Kidney capillary endothelial cell (primary cell): ENCODE results near the gene PPP3CA.

Experiments
- DNase-seq: peaks from one replicate; pipeline ENCODE4 v3.0.0-alpha.2; 2018; ENCODE audit warnings: low spot score

The PPP3CA gene

DNA sequence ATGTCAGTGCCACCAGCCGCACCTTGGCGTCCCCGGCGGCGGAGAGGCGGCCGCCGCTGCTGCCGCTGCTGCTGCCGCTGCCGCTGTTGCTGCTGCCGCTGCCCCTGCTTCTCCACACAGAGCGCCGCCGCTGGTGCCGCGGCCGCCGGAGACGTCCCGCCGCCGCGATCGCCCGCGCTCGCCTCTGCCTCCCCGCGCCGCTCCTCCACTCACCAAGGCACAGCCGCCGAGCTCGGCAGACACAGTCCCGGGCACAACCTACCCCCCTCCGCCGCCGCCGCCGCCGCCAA, at the start of gene PPP3CA:
PPP3CA (minus strand) TSS at position 260 of the 290 bp plus-strand sequence.
- no peak for DNase-seq

DNA sequence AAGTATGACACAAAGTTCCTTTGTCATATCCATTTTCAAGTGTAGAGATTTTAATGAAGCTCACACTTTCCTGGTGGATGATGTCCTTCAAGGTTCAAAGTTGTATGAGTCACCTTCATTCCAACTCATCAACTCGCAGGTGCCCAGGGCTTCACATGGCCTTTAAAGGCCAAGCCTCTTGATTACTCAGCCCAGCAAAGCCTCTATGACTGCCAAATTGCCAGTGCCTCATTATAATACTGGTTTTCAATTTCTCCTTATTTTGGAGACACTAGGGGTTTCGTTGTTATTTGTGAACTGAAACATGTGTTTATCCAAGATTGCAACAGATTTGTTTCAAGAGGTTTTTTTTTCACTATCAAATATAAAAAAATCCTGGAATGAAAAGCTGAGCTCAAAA, 45.9 kb upstream of the PPP3CA start:
- DNase-seq = no peak

DNA sequence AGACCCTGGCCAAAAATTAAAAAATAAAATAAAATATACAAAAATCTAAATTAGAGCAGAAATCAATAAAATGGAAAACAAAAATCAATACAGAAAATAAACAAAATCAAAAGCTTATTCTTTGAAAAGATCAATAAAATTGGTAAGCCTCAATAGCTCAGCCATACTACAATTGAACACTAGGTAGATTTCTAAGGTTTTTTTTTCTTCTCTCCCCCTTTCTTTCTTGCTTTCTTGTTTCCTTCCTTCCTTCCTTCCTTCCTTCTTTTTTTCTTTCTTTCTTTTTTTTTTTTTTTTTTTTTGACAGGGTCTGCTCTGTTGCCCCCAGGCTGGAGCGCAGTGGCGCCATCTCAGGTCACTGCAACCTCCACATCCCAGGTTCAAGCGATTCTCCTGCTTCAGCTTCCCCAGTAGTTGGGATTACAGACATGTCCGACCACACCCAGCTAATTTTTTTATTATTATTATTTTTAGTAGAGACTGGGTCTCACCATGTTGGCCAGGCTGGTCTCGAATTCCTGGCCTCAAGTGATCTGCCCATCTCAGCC, 23.4 kb upstream of the PPP3CA start:
- DNase-seq = no peak

DNA sequence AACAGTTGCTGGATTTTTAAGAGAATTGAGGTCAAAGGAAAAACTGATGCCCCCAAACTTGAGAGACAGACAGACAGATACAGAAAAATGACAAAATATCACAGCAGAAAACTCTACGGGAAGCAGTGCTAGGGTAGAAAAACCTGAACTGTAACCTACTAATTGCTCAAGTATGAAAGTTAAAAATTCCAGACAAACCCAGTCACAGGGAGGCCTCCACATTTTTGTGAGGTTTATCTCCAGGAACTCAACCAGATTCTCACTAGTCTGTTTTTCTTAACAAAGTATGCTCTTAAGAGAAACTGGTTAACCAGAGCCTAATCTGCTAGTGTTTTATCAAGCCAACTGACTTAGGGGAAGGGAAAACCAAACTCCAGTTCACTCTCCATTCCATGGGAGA, 19.9 kb upstream of the PPP3CA start:
- DNase-seq = no peak

DNA sequence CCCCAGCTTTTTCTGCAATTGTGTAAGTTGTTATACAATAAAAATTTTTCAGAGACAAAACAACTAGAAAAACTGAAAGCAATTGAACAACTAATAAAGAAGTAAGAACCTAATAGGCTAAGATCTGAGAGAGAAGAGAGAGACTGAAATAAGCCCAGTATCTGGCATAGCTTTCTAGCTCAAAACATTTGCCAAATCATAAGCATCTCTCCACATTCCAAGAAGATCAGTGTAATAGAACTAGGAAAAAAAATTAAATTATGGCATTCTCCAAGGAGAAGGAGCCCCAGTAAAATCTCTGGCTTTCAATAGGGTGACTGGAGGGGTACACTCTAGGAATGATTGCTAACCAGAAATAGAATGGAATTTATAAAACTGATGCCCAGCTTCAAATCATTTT, 19.0 kb upstream of the PPP3CA start:
- no peak for DNase-seq

DNA sequence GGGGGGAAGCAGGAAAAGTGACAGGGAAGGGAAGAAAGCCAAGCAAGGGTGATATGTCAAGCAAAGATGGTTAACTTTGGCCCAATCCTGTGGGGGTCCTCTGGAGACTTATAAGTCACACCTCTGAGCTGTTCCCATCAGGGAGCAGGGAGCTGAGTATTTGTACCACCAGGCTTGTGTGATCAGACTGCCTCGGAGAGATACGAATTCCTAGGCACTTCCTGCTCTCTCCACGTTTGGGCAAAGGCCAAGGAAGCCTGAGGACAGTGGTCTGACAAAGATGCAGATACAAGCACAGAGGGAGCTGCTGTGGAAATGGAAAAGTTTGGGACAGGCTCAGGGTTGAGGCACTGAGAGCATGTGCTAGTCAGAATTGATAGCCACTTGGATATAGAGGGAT, 10.4 kb upstream of the PPP3CA start:
- DNase-seq = no peak

DNA sequence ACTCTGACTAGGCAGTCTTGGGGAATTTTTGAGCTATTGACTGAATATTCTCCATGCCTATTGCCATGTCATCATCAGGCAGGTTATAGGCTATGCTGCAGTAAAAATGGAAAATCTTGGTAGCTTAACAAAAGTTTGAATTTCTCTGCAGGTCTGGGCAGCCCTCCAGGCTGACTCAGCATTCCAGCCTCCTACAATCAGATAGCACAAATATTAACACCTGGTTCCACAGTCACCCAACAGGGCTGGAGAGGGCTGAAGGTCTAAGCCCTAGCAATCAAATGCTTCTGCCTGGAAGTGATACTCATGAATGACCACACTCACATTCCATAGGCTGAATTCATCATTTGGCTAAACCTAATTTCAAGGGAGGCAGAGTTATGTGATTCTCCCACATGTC, 9.6 kb upstream of the PPP3CA start:
- peak; percentile 26 for DNase-seq

DNA sequence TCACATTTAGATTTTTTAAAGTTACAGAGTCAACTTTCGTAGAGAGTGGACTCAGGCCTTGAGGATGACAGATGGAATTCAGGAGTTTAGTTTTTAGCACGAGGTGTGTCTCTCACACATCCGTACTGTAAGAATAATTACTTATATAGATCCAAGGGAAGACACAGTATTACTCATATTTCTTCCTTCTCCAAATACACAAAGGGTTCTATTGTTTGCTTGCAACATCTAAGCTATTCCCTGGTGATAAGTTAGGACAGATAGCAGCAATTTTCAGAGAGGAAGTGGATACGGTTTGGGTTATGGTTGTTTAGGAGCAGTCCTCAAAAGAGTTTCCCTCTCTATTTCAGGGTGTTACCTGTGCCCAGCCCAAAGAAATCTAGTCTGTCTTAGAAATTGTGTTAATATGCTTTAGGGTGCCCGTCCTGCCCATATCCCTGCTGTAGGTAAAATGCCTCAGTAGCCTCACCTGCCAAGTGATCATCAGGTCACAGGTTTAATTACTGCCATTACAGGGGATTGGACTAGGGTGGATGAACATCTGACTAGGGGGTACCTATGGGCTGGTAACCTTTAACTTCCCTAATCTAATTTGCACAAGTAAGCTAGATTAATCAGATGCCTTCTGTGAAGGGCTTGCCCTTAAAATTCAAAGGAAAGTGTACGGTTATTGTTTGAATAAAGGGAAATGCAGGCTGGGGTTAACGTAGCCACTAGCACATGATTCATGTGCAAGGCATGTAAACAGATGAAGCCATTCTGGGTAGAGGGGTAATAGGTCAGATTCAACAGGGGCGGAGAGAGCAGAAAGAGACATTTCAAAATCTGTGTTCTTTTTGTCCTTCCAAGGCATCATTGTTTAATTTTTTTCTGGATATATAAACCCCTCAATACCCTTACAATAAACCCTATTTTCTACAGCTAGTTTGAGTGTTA, 8.7 kb upstream of the PPP3CA start:
- peak; percentile 60 for DNase-seq

DNA sequence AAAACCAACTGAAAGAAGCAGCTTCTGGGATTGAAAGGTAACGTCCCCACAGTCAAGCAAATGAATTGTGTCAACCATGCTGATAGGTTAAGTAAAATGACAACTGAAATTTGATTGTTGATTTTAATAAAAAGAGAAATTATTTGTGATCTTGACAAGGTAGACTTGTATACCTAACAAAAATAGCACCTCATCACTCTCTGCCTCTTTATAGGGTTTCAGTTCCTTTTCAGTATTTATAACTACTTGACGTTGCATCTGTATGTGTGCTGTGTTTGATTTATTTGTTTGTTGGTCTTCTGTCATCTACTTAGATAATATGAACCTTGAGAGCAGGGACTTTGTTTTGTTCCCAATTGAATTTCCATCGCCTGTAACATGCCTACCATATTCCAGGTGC, 7.9 kb upstream of the PPP3CA start:
- no peak for DNase-seq

DNA sequence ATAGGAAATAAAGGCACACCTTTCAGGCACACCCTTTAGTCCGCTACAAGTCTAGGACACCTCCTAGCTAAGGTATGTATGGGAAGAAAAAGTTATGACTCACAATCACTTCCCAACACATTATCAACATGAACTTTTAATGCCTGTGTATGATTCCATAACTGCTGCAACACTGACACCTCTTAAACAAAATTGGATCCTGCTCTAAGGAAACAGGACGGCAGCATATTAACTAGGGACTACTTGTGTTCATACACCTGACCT, 2.4 kb upstream of the PPP3CA start:
- no peak for DNase-seq

DNA sequence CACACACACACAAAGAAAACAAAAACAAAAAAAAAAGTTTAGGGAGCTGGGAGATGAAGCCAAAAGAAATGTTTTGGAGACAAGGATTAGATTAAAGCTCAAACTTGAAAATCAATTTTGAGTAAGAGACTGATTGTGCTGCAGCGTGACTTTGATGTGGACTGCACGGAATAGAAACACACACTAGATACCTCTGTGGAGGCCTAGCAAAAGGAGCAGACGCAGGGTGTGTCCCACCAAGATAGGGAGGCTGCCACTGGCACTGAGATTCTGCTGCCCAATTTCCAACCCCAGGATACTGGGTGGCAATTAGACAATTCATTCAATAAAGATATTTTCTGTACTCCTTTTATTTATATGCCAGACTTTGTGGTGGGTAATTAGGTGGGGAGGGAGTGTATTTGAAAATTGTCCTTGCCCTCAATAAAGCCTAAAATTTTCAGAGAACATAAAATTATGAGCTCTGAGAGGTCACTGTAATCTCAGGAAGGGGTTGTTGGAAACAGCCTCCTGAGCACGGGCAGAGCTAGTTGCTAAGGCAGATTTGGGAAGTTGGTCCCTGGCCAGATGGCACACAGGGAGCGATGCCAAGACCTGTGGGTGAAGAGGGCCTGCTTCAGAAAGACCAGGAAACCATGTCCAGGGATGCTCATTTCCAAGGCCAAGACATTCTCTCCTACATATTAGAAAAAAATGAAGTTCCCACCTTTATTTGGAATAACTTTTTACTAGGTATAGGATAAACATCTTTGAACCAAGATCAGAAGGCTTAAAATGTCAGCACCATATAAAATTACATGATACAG, 1.9 kb upstream of the PPP3CA start:
- no peak for DNase-seq

DNA sequence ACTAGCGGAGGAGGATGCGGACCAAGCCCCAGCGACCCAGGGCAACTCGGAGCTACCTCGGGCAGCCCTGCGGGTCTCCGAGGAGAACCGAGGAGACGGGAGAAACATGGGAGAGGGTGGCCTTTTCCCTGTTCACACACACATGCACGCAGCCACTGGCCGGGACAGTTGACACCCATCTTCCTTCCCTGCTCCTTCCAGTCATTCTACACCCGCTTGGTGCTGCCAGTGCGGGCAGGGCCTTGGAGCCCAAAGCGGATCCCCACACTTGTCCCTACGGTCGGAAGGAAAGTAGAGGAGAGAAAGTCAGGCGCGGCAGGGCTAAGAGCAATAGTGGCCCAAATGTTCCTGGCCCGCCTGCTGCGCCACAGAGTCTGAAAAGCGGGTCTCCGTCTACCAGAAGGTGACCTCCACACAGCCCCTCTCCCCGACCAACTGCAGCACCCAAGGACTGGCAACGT, 1.1 kb upstream of the PPP3CA start:
- peak; percentile 20 for DNase-seq

DNA sequence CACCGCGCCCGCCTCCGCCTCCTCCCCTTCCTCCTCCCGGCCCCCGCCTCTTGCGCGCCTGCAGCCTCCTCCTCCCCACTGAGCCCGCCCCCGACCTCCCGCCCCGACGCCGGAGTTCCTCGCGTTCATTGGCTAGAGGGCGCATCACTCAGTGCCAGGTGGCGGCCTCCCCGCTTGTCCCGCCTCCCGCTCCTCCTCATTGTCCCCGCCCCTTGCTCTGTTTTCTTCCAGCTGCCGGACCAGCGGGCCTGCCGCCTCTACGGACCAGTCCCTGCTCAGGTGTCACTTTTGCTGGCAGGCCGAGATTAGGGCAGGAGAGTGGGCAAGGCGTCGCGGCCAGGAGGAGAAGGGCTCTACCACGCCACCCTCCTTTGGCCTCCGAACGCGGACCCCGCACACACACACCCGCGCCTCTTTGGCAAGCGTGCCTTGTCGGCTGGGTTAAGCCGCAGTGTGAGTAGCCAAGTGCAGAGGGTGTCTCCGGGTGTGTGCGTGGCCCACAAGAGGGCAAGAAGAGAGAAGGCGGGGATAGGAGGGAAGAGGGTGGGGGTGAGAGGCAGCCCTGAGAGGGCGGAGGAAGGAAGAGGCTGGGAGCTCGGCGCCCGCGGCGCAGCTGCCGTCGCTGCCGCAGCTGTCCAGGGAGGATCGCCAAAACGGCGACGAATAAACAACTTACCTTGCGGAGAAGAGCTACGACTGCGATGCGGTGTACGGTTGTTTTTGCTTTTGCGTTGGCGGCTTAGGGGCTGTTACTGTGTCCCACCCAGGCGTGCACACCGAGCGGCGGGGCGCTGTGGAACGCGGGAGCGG, 436 bp upstream of the PPP3CA start:
- peak; percentile 93 for DNase-seq

DNA sequence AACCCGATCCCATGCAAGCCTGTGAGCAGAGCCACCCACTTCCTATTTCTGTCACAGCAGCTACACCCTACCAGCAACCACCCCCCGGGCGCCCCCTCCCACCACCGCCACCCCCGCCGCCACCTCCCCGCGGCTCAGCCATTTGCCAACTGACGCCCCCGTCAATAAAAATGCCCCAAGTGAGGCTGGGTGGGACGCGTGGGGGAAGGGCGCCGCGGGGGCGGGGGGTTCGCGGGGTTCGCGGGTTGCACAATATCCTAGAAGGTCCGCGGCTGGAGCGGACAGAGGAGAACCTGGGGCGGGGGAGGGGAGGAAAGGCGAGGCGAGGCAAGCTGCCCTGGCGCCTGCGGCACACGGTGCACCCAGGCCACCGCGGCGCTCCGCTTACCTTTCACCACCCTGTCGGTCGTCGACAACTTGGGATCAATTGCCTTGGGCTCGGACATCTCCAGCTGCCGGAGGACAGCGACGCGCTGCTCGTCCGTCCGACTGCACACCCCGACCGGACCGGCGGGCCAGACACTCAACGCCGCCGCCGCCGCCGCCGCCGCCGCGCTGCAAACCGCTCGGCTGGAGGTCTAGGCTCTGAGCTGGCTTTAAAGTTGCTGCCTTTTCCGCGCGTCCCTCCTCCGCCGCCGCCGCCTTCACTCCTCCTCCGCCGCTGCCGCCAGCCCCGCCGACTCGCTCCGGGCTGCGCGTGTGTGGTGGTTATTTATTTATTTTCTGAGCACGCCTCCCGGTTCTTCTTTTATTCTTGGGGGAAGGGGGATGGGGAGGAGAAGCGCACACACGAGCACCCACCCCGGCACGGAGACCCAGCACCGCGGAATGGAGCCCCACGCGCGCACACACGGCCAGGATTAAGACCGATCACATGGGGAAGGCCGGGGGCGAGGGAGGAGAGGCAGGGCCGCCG, 717 bp downstream of the PPP3CA start:
- DNase-seq = peak; percentile 35

DNA sequence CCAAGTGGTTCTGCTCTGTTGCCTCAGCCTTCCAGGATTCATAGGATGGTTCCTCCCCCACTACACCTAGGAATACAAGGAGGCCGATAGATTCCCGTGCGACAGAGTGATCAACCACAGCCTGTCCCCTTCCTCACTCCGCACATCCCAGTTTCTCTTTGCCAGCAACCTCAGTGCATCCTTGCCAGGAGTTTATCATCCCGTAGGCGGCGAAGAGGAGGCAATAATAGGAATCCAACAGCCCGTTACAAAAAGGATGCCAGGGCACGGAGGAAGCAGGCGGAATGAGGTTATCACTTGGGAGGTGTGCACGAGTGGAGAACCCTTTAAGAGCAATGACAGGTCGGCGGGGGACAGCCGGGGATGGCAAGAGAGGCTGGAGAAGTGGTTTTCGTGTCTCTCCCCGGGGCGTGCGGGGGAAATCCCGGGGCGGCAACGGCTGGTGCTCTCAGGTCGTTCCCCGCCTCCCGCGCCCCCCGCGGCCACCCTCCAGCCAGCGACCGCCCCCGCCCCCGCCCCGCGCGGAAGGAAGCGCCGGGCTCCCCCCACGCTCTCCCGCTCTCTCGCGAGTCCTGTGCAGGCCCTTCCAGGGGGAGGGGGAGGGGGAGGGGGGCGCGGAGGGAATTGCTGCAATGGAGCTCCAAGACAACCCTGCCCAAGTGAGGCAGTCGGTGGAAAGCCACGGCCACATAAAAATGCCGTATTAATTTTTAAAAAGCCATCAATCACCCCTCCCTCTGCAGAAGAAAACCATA, 1.6 kb downstream of the PPP3CA start:
- peak; percentile 26 for DNase-seq

DNA sequence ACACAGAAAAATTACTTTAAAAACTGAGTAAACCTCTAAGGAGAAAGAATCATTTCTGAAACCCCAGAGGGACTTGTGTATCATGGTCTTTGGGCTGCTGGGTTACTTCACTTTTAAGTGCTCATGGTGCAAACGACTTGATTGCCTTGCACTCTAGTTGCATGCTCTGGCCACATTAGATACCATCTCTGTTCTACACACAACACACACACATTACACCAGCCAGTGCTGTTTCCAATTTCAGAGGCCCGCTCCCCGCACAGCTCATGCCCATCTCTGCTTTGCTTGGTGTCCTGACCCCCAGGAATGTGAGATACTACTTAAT, 2.1 kb downstream of the PPP3CA start:
- no peak for DNase-seq

DNA sequence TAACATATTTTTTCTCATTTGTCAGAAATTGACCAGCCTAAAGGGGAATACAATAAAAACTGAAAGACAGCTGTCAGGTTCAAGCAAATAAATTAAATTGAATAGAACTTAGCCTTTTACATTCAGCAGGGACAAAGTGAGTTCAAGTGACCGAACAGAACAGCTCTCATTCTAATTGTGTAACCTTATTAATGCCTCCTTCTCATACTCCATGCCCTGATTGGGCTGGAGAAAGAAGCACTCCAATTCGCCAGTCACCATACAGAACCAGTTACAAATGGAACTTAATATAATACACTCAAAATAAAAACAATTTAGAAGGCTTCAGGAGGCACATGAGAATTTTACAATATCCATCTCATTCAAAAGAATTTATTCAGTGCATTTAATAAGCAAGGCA, 8.0 kb downstream of the PPP3CA start:
- DNase-seq = no peak

DNA sequence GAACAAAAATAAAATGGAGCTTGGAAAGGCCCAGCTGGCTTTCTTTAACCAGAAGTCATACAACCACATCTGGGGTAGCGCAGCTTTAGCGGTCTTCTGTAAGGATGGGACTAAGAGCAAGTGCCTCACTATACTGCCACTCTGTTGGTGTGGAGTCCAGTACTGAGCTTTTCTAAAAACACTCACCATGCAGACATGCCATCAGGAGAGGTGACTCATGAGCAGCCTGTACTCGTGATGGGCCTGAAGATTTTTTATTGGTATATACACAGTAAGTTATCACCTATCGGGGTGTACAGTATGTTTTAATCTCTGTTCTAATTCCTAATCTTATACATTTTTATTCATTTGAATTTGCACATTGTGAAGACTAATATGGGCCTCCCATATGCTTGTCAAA, 9.6 kb downstream of the PPP3CA start:
- no peak for DNase-seq

DNA sequence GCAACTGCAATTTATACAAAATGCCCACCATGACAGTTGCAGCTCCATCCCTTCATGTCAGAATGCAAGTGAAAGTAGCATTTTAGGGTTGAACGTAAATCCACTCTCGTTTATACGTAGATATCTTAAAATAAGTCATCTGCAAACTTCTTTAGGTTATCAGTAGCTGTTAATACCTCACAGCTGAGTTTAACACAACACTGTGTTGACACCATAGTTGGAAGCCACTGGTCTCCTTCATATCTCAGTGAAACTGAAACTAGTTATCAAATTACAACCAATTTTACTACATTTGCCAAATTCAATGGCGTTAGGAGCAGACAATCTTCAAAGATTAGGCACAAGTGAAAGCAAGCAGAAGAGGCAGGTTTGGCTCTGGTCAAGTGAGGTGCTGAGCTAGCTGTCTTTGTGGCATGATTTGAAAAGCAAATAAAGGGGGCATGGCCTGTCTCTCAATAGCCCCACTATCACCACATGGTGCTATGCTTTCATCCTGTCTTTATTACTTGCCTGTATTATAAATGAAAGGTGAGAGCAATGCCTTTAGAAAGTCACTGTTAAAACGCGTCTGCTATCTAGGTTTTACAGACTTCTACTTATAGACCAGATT, 12.3 kb downstream of the PPP3CA start:
- no peak for DNase-seq

DNA sequence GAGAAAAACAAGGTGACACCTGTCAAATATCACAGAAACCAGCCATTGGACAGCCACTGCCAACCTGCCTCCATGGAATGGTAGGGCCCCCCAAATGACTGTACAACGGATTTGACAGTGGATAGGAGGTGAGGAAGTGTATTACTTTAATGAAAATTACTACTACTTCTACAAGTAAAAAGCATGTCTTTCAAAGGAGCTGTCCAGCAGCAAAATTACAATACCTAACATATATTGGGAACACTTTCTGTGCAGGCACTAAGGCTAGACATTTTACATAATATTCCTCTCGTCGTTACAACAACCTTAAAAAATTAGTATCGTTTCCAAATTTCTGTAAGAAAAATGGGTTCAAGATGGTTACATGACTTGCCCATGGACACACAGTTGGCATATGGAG, 14.9 kb downstream of the PPP3CA start:
- no peak for DNase-seq
